ENCODE measurements around the gene IL17RB. TPM values are rescaled to one million over a fixed set of nuclear protein-coding genes. Genes with fewer than 3 reads are reported as not detected.

The IL17RB gene
- total and polyA plus RNA-seq, 8 donors = 4.0 to 18.8 (median 6.6) TPM

GRCh38 chr3:53801319-53801718 is 45.0 kb upstream of the IL17RB start:
- ATAC-seq = no peak
- H3K4me1 ChIP-seq = peaks cover 0 to under 1% (median 0%) of the 10 kb centered on the region in 3 donors
- no peak overlapping the region for H3K27ac ChIP-seq
- WGBS, 2 donors = 90 to 91% methylated on average over 9 of the region's 9 CpGs
- TF ChIP-seq, protein P1, sequence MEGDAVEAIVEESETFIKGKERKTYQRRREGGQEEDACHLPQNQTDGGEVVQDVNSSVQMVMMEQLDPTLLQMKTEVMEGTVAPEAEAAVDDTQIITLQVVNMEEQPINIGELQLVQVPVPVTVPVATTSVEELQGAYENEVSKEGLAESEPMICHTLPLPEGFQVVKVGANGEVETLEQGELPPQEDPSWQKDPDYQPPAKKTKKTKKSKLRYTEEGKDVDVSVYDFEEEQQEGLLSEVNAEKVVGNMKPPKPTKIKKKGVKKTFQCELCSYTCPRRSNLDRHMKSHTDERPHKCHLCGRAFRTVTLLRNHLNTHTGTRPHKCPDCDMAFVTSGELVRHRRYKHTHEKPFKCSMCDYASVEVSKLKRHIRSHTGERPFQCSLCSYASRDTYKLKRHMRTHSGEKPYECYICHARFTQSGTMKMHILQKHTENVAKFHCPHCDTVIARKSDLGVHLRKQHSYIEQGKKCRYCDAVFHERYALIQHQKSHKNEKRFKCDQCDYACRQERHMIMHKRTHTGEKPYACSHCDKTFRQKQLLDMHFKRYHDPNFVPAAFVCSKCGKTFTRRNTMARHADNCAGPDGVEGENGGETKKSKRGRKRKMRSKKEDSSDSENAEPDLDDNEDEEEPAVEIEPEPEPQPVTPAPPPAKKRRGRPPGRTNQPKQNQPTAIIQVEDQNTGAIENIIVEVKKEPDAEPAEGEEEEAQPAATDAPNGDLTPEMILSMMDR (IDR thresholded peaks at IDR 0.05) = no peak
- H3K9me3 ChIP-seq = no peaks in the 10 kb centered on the region
- DNase-seq = no peak
- no peak for FAIRE-seq
- H3K27me3 ChIP-seq = no peaks in the 10 kb centered on the region
- no peak overlapping the region for H3K4me3 ChIP-seq
- intact Hi-C loops (cut with DNase I) = no loop called here
- no peaks in the 10 kb centered on the region for H3K36me3 ChIP-seq

- Histone ChIP-seq H3K4me3 (no peak overlapping the region), H3K27me3 (no peaks in the 10 kb centered on the region), H3K27ac (no peak overlapping the region), H3K9me3 (no peaks in the 10 kb centered on the region), H3K36me3 (no peaks in the 10 kb centered on the region), H3K4me1 (peaks cover 5 to 11% (median 7%) of the 10 kb centered on the region in 3 donors)
- FAIRE-seq (no peak), ATAC-seq (no peak), DNase-seq (no peak)
- whole genome bisulfite sequencing, 2 donors = 83 to 85% methylated on average over 8 of the region's 8 CpGs
- intact Hi-C loops (cut with DNase I) = no loop called here
- TF ChIP-seq, protein P1 (IDR thresholded peaks at IDR 0.05) = no peak
These were observed 44.0 kb upstream of the IL17RB start for GRCh38 chr3:53802256-53802880.

- TF ChIP-seq, protein P1 (IDR thresholded peaks at IDR 0.05) = no peak
- intact Hi-C loops (cut with DNase I) = no loop called here
- DNase-seq (peak in 1 of 6 donors; percentile 49), FAIRE-seq (no peak), ATAC-seq (no peak)
- H3K4me3 ChIP-seq = no peak overlapping the region
- no peak overlapping the region for H3K27ac ChIP-seq
- H3K9me3 ChIP-seq = no peaks in the 10 kb centered on the region
- 85 to 88% methylated on average over 18 of the region's 18 CpGs for WGBS, 2 donors
- no peaks in the 10 kb centered on the region for H3K27me3 ChIP-seq
- H3K4me1 ChIP-seq = peaks cover 5 to 11% (median 9%) of the 10 kb centered on the region in 3 donors
- H3K36me3 ChIP-seq = no peaks in the 10 kb centered on the region
These were observed 43.1 kb upstream of the IL17RB start for GRCh38 chr3:53803124-53803815.

DNA sequence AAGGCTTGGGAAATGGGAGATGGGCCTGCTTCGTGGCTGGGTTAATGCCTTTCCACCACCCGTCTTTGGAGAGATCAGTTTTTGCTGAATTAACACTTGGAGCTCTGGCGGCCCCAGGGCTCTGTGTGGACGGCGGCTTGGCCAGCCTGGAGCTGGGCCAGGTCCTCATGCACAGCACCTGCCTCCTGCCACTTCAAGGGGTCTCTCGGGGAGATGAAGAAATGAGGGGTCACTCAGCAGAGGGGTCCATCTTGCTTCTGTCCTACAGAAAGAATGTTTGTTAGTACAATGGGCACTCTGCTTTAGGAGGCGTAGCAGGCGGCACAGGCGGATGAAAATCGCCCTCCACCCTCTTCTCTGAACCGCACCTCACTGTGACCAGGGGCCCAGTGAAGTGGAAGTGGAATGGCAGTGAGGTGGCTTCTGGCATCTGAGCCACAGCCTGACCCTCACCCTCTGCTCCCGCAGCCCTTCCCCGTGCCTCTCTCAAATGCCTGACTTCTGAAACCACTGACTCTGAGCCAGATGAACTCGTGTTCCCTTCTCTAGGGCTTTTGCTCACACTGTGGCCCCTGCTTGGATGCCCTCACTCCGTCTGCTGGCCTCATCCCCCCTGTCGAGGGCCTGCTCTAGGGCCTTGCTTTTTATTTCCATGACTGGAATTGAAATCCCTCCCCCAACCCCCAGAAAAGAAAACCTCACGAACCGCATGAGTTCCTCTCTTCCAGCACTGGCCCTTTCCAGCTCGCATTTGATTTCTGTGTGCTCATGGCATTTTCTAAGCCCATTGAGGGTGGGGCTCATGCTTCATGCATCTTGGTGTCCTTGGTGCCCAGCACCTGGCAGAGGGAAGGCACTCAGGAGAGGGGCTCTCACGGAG is 42.3 kb upstream of the IL17RB start:
- H3K4me1 ChIP-seq = peaks cover 5 to 11% (median 9%) of the 10 kb centered on the region in 3 donors
- ATAC-seq = no peak
- no peaks in the 10 kb centered on the region for H3K9me3 ChIP-seq
- no peak overlapping the region for H3K27ac ChIP-seq
- intact Hi-C loops (cut with DNase I) = no loop called here
- TF ChIP-seq, protein P1 (IDR thresholded peaks at IDR 0.05) = no peak
- FAIRE-seq = no peak
- no peaks in the 10 kb centered on the region for H3K36me3 ChIP-seq
- DNase-seq = peak in 1 of 6 donors; percentile 46
- H3K27me3 ChIP-seq = no peaks in the 10 kb centered on the region
- H3K4me3 ChIP-seq = no peak overlapping the region
- 68 to 73% methylated on average over 20 of the region's 20 CpGs for WGBS, 2 donors
